MM.1S (cell line): ENCODE data around the gene CTSA.
"Not testable (repeated sequence)": the region's sequence is repeated elsewhere in the genome, so short reads cannot be mapped to it uniquely, and the experiment has no call there.

Experiments
- EZH2 ChIP-seq: fragments of 300-600 bp; sonication (generic); optimal IDR thresholded peaks from 2 replicates; pipeline ENCODE3; 2017; ENCODE audit warnings: low read depth, mild to moderate bottlenecking, antibody characterized with exemption, low read length, mixed read lengths
- TF ChIP-seq, protein P1 (sequence below): fragments of 300-600 bp; sonication (generic); IDR thresholded peaks from 2 replicates; pipeline ENCODE4 v1.5.1; 2016; ENCODE audit warnings: antibody characterized with exemption, low read length, mixed read lengths

DNA sequence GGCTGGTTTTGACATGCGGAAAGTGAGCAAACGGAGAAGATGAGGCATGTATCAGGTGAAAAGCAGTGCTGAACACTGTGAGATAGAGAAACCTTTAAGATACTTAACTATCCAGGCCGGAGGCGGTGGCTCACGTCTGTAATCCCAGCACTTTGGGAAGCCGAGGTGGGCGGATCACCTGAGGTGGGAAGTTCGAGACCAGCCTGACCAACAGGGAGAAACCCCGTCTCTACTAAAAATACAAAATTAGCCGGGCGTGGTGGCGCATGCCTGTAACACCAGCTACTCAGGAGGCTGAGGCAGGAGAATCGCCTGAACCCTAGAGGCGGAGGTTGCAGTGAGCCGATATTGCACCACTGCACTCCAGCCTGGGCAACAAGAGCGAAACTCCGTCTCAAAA, 40.5 kb downstream of the CTSA start:
- TF ChIP-seq, protein P1, sequence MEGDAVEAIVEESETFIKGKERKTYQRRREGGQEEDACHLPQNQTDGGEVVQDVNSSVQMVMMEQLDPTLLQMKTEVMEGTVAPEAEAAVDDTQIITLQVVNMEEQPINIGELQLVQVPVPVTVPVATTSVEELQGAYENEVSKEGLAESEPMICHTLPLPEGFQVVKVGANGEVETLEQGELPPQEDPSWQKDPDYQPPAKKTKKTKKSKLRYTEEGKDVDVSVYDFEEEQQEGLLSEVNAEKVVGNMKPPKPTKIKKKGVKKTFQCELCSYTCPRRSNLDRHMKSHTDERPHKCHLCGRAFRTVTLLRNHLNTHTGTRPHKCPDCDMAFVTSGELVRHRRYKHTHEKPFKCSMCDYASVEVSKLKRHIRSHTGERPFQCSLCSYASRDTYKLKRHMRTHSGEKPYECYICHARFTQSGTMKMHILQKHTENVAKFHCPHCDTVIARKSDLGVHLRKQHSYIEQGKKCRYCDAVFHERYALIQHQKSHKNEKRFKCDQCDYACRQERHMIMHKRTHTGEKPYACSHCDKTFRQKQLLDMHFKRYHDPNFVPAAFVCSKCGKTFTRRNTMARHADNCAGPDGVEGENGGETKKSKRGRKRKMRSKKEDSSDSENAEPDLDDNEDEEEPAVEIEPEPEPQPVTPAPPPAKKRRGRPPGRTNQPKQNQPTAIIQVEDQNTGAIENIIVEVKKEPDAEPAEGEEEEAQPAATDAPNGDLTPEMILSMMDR: not testable (repeated sequence)
- TF ChIP-seq EZH2: not testable (repeated sequence)
